ENCODE measurements around the gene SLC25A48.

DNA sequence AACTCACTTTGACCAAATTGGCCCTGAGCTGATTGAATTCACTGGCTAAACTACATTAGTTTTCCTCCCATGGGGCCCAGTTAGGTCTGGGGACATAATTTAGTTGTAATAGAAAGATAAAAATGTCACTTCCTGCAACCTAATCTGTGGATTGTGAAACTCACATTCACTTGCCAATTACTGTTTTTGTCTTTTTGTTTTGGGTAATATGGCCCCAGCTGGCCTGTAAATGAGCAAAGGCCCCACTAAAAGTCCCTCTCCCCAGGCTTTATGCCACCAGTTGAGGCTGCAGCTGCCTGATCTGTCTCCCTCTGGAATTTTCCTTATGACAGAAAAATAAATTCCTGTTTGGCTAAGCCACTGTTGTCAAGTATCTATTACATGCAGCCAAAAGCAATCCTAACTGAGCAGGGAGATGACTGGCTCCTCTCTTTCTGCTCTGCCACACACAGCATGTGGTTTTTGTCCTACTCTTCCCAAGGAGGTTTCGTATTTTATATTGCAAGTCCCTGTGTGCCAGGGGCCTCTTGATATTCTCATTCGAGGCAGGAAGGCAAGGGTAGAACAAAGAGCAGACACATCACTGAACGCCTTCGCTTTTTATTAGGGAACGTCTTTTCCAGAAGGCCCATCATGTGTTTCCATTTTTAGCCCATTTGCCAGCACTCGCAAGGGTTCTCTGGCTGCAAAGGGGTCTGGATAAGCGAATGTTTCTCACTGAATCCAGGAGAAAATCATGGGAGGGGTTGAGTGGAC, 24.1 kb upstream of the SLC25A48 start:
- no peak for TF ChIP-seq CTCF (conservative IDR thresholded peaks at IDR 0.05 in 1 of 2, IDR thresholded peaks at IDR 0.05 in 1 of 2; ENCODE audit: low read depth in 1 of 2, low read length in 2 of 2)
- no peak for TF ChIP-seq EZH2 (IDR thresholded peaks at IDR 0.05; ENCODE audit: low read length, missing control alignments)

All from fibroblast of lung (primary cell).